Uterus (tissue), 4 donors: Measurements from ENCODE around the gene HDAC5. TPM values are rescaled to one million over a fixed set of nuclear protein-coding genes. Genes with fewer than 3 reads are reported as not detected.
"Not testable (repeated sequence)": the region's sequence is repeated elsewhere in the genome, so short reads cannot be mapped to it uniquely, and the experiment has no call there.

Experiments
- DNase-seq, 2 donors: peaks; one replicate each; pipeline ENCODE4 v3.0.0-alpha.2; 2019 to 2020
- H3K27ac ChIP-seq, 2 donors: fragments of 200-600 bp; sonication (generic); 1 replicate in 1 of 2; 2 replicates in 1 of 2; pipeline ENCODE4 v1.5.1; 2016 to 2018
- H3K27me3 ChIP-seq, 2 donors: fragments of 200-600 bp; sonication (generic); one replicate each; pipeline ENCODE4 v1.5.1; 2018 to 2019; ENCODE audit warnings: control low read depth in 1 of 2
- H3K36me3 ChIP-seq, 2 donors: fragments of 200-600 bp; sonication (generic); one replicate each; pipeline ENCODE4 v1.5.1; 2019; ENCODE audit warnings: control low read depth in 1 of 2
- H3K4me1 ChIP-seq, 2 donors: fragments of 200-600 bp; sonication (generic); one replicate each; pipeline ENCODE4 v1.5.1; 2018 to 2019; ENCODE audit warnings: control low read depth in 1 of 2
- H3K4me3 ChIP-seq, 2 donors: fragments of 200-600 bp; sonication (generic); 1 replicate in 1 of 2; 2 replicates in 1 of 2; pipeline ENCODE4 v1.5.1; 2018 to 2019; ENCODE audit warnings: mild to moderate bottlenecking in 1 of 2
- H3K9me3 ChIP-seq, 2 donors: fragments of 200-600 bp; sonication (generic); one replicate each; pipeline ENCODE4 v1.5.1; 2019; ENCODE audit warnings: control low read depth in 1 of 2
- POLR2A ChIP-seq, 2 donors: fragments of 450-650 bp; IDR thresholded peaks; one replicate each; pipeline ENCODE4 v1.6.1; 2016; ENCODE audit warnings: antibody characterized with exemption in 2 of 2, mild to moderate bottlenecking in 1 of 2, moderate library complexity in 1 of 2
- intact Hi-C: fragments of 100-400 bp; cut with DNase I; formaldehyde crosslinking; loops from one replicate; pipeline ENCODE4 v1.15.1; 2023; ENCODE audit warnings: low total_unique reads
- total RNA-seq, 4 donors: library from RNA; depleted of rRNA in 3 of 4; stranded (reverse); fragments of >200 nt in 3 of 4; gene quantifications; one replicate each; pipeline versions ENCODE4 v1.1.0 to v1.2.4, GENCODE V29; 2014 to 2023
- TF ChIP-seq, protein P1 (sequence below), 4 experiments: fragments of 200-600 bp in 2 of 4; fragments of 450-650 bp in 2 of 4; sonication (generic) in 2 of 4; IDR thresholded peaks; one replicate each; pipeline ENCODE4 v1.5.1; 2016 to 2019; ENCODE audit warnings: antibody characterized with exemption in 4 of 4, mild to moderate bottlenecking in 2 of 4, moderate library complexity in 1 of 4
- donor health status: DM: yes; HTN: yes; CAD: no.

Gene HDAC5
- total RNA-seq, 4 donors from 2014 or later: 35.9 to 74.1 (median 58.0) TPM

DNA sequence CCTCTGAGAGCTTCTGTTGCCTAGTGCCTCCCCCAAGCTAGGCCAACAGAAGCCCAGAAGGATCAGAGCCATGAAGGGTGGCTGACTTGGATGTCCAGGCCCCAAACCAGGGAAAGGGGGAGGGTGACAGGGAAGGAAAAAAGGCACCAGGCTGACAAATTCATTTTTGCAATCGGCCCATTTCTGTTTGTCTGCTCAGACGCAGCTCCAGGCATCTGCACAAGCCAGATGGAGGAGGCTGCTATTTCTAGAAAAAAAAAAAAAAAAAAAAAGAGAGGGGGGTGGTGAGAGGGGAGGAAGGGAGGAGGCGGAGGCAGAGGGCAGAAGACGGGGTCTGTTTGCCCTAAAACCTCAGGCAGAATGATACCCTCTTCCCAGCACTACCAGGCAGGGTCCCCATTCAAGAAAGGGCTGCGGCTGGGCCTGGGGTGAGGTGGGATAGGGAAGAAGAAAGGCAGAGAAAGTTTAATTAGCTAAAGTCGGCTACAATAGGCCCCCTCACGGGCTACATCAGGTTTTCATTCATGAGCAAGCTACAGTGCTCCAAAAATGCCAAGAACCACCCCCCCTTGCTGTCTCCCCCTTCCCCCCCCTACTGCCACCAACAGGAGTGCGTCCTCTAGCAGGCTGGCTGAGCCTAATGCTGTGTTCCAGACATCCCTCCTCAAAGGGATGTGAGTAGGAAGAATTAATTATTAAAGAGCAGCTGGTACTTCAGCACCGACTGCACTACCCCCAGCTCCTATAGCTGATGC lies 2.4 kb downstream of the HDAC5 start:
- Histone ChIP-seq H3K27me3 (no peaks in the 10 kb centered on the region), H3K4me3 (peak overlapping the region in 1 of 2 donors; percentile 94), H3K9me3 (no peaks in the 10 kb centered on the region), H3K4me1 (peaks cover 8 to 9% of the 10 kb centered on the region in 2 donors), H3K36me3 (no peaks in the 10 kb centered on the region), H3K27ac (peak overlapping the region; percentile 96 to 97)
- intact Hi-C loops: no loop called here
- no peak for TF ChIP-seq POLR2A (IDR thresholded peaks at IDR 0.05)
- TF ChIP-seq, protein P1, sequence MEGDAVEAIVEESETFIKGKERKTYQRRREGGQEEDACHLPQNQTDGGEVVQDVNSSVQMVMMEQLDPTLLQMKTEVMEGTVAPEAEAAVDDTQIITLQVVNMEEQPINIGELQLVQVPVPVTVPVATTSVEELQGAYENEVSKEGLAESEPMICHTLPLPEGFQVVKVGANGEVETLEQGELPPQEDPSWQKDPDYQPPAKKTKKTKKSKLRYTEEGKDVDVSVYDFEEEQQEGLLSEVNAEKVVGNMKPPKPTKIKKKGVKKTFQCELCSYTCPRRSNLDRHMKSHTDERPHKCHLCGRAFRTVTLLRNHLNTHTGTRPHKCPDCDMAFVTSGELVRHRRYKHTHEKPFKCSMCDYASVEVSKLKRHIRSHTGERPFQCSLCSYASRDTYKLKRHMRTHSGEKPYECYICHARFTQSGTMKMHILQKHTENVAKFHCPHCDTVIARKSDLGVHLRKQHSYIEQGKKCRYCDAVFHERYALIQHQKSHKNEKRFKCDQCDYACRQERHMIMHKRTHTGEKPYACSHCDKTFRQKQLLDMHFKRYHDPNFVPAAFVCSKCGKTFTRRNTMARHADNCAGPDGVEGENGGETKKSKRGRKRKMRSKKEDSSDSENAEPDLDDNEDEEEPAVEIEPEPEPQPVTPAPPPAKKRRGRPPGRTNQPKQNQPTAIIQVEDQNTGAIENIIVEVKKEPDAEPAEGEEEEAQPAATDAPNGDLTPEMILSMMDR (IDR thresholded peaks at IDR 0.05): no peak
- no peak for DNase-seq

DNA sequence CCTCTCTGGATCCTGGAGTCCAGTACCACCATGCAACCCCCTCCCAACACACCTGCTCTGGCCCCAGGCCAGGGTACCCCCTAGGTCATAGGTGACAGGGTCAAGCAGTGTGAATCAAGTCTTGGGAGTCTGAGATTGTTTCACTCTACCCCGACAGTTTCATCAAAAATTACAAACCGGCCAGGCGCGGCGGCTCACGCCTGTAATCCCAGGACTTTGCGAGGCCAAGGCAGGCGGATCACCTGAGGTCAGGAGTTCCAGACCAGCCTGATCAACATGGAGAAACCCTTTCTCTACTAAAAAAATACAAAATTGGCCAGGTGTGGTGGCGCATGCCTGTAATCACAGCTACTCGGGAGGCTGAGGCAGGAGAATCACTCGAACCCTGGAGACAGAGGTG lies 3.2 kb downstream of the HDAC5 start:
- H3K4me1 ChIP-seq, H3K36me3 ChIP-seq, H3K27me3 ChIP-seq, DNase-seq, intact Hi-C loops, H3K9me3 ChIP-seq, H3K4me3 ChIP-seq: not testable (repeated sequence)
- peak overlapping the region in 1 of 2 donors; percentile 1 for H3K27ac ChIP-seq

DNA sequence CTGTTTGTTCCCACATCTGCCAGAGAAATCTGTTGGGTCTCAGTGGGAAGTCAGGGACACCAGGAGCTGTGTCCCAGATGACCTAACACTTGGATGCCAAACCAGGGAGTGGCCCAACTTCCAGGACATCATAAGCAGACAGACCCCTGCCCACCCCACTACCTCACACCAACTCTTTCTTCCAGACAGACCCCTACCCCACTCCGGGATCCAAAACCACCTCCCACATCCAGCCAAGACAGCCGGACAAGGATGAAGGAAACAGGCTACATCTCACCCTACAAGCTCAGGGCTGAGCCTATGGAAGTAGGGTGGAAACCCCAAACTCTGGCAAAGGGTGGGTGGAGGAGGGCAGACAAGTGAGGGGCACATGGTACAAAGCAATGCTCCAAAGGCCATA lies 3.6 kb downstream of the HDAC5 start:
- peaks cover 8 to 9% of the 10 kb centered on the region in 2 donors for H3K4me1 ChIP-seq
- H3K27ac ChIP-seq: peak overlapping the region in 1 of 2 donors; percentile 14

DNA sequence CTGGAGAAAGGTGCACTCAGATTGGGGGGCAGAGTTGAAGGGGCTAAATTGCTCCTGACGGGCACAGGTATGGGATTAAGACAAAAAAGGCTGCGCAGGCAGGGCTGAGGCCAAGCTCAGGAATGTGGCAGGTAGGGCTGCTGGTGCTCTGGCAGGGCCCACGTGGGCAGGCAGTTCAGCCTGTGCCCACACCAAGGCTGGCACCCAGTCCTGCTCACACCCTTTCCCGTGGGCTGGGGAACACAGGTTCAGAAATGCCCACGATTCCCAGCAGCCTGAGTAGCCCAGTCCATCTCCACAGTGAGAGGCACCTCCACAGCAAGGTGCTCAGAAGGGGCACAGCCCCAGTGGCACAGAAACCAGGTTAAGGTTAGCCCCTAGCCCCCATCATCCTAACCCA lies 4.4 kb downstream of the HDAC5 start:
- intact Hi-C loops: no loop called here
- H3K4me3 ChIP-seq: no peak overlapping the region
- no peaks in the 10 kb centered on the region for H3K27me3 ChIP-seq
- no peak overlapping the region for H3K27ac ChIP-seq
- H3K36me3 ChIP-seq: no peaks in the 10 kb centered on the region
- peaks cover 8 to 15% of the 10 kb centered on the region in 2 donors for H3K4me1 ChIP-seq
- H3K9me3 ChIP-seq: no peaks in the 10 kb centered on the region
- no peak for DNase-seq
- TF ChIP-seq, protein P1 (IDR thresholded peaks at IDR 0.05): no peak
- TF ChIP-seq POLR2A (IDR thresholded peaks at IDR 0.05): no peak

More for the DNA sequence above, 3.6 kb downstream of the HDAC5 start:
- H3K27me3 ChIP-seq: no peaks in the 10 kb centered on the region
- H3K4me3 ChIP-seq: no peak overlapping the region
- no peaks in the 10 kb centered on the region for H3K36me3 ChIP-seq
- TF ChIP-seq, protein P1 (IDR thresholded peaks at IDR 0.05): no peak
- no peak for TF ChIP-seq POLR2A (IDR thresholded peaks at IDR 0.05)
- H3K9me3 ChIP-seq: no peaks in the 10 kb centered on the region
- DNase-seq: no peak
- intact Hi-C loops: no loop called here

DNA sequence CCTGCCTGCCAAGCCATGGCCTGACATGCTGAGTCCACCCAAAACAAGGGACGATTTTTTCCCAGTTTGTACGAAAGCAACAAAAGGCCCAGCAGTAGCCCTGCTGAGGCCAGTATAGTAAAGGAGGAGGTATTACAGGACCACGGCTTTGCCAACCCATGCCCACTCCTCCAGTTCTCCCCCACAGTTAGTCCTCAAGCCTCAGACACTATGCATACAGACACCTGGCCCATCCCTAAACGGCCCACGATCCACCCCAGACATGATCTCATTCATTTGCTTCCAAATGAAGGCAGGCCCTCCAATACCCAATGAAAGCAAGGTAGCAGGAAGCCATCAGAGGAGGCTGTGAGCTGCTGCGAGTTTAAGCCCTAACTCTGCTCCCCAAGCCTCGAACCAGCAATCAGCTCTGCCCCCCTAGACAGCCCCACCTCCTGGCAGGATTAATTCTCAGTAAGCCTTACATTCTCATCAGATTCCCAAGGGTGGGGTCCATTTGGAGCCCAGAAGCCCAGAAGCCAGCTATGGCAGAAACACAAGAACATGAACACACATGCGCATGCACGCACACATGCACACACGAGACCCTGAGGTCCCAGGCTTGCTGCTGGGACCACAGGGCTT lies 4.9 kb downstream of the HDAC5 start:
- H3K27ac ChIP-seq: no peak overlapping the region
- DNase-seq: no peak
- H3K4me3 ChIP-seq: no peak overlapping the region
- no peaks in the 10 kb centered on the region for H3K9me3 ChIP-seq
- intact Hi-C loops: no loop called here
- H3K36me3 ChIP-seq: no peaks in the 10 kb centered on the region
- H3K27me3 ChIP-seq: no peaks in the 10 kb centered on the region
- H3K4me1 ChIP-seq: peaks cover 8 to 18% of the 10 kb centered on the region in 2 donors
- TF ChIP-seq POLR2A (IDR thresholded peaks at IDR 0.05): no peak
- TF ChIP-seq, protein P1 (IDR thresholded peaks at IDR 0.05): no peak
